NCI-H526 (cell line): ENCODE measurements around the gene PDE9A.

Experiments used
- DNase-seq, 2 experiments: peaks; one replicate each; lab custom pipeline; 2025; lab: John Stamatoyannopoulos, UW

The PDE9A gene

GRCh38 chr21:42673633-42674328 is 20.4 kb downstream of the PDE9A start:
- DNase-seq: no peak

DNA sequence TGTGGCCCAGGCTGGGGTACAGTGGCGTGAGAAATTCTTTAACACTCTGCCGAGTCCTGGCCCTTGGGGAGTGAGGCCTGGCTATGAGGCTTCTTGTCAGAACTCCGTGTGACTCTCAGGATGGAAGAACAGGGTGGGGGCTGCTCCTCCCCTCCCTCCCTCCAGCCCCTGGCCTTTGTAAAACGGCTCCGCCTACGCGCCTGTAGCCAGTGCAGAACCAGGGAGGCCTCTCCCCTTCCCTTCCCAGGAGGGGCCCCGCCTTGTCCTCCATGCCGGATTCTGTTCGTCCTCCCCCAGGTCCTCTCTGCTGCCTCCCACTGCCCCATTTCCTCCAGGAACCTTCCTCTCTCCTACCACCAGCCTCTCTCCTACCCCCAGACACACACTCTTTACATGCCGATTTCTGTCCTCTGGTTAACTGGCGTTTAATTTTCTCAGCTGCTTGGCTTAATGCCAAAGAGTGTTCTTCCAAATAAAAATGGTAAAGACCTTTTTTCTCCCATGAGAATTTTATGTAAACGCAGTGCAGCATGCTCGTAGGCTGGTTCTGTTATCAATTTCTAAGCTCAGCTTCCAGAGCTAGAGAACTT is 21.0 kb downstream of the PDE9A start:
- DNase-seq: peak in 1 of 2 experiments; percentile 68

GRCh38 chr21:42675403-42675802 is 22.0 kb downstream of the PDE9A start:
- DNase-seq: no peak

GRCh38 chr21:42676808-42677207 is 23.4 kb downstream of the PDE9A start:
- no peak for DNase-seq

GRCh38 chr21:42677339-42678321 is 24.2 kb downstream of the PDE9A start:
- no peak for DNase-seq

DNA sequence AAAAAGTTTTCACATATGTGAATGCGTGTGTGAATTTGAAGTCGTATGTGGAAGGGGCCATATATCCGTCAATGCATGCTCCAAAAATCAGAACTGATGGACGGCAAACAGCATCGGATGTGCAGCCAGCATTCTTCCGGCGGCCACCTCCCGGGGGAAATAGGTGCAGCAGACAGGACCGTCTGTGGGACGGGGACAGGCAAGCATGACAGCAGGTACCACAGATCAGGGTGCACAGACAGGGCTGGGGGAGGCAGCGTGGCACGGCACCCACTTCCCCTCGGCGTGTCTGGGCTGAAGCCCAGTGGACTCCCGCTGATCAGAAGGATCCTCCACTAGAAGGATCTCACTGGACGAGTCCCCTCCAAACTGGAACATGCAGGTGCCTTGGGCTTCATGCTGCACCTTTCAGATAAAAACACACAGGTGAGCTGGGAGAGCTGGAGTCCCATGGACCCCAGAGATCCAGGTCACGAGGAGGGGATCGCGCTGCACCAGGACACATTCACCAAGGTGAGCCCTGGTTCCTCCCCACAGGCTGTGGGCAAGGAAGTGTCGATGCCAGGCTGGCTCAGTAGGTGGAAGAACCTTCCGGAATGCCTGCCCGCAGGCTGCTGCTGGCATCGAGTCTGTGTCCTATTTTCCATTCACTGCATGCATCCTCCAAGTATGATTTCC is 25.3 kb downstream of the PDE9A start:
- DNase-seq: no peak

GRCh38 chr21:42679319-42680057 is 26.1 kb downstream of the PDE9A start:
- no peak for DNase-seq

GRCh38 chr21:42680058-42680330 is 26.6 kb downstream of the PDE9A start:
- no peak for DNase-seq

DNA sequence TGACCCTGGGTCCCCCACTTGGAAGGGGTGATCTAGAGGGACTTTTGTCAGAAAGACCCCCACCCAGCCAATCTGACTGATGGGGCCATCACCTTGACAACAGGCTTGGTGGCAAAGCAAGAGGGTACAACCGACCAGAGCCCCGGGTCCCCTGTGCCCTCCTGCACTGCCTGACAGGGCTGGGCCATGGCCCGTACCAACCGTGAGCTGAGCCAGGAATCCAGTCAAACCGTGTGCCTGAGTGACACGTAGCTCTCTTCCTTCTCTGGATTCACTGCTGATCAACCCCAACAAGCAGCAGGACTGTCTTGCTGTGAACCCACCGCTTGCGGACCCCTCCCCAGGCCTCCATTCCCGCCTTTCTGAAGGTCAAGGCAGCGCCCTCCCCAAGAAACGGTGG is 27.0 kb downstream of the PDE9A start:
- DNase-seq: no peak

DNA sequence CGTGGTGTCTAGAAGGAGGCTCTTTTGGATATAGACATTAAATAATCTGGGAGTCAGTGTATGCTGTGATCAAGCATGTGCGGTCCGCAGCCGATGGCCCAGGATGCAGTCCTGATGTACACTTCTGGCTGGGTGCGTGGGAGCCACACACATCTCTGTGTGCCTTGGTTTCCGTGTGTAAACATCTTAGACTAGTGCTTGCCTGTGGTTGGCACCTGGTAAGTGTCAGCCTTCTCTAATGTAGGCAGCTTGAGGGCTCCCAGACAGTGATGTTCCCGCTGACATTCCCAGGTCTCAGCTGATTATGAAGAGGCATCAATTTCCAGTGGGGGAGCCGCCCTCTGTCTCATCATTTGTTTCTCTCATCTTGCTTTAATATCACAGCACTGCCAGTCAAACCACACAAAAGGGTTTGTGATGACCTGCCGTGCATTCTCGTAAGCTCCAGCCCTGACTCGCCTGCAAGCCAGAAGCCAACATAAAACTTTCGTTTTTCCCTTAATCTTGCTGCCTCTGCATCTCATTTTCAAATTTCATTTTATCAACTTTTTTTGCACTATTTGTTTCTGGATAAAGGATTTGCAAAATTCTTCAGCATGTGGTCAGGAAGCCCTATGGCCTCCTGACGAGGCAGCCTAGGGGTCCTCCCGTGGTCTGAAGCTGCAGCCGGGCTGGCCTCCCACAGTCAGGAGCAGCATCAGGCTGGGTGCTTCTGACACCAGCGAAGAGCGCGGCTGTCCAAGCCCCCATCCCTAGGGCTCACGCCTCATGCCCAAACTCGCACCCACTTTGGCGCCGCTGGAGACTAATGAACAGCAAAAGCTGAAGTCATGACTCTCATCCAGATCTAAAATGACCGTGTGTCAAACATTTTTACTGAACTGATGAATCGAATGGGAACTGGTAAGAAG is 28.1 kb downstream of the PDE9A start:
- no peak for DNase-seq

GRCh38 chr21:42682661-42683210 is 29.3 kb downstream of the PDE9A start:
- DNase-seq: no peak

GRCh38 chr21:42683371-42684108 is 30.1 kb downstream of the PDE9A start:
- DNase-seq: no peak

- no peak for DNase-seq
These were observed 30.9 kb downstream of the PDE9A start for GRCh38 chr21:42684109-42684916.

DNA sequence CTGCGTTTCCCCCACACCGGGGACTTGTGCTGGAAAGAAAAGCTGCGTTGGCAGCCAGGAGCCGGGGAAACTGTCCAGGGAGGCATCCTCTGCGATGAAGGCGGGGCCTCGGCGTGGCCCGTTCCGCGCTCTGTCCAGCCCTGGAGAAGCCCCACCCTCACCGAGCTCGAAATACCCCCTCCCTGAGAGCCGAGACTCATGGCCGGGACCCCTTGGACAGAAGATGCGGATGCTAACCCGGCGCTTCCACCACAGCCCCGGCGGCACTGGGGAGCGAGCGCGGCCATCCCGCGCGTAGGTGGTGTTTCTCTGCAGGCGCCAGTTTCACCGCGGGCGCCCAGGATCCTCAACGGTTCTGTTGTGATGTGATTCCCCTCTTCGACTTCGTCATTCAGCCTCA is 31.6 kb downstream of the PDE9A start:
- DNase-seq: no peak

GRCh38 chr21:42685954-42686500 is 32.6 kb downstream of the PDE9A start:
- no peak for DNase-seq

- DNase-seq: no peak
These were observed 34.4 kb downstream of the PDE9A start for GRCh38 chr21:42687796-42688195.

GRCh38 chr21:42688226-42688840 is 34.9 kb downstream of the PDE9A start:
- no peak for DNase-seq

GRCh38 chr21:42688841-42689371 is 35.5 kb downstream of the PDE9A start:
- no peak for DNase-seq
